GM18502 (cell line): ENCODE results near the gene SLC26A5.
A peak's percentile ranks its signal among the peaks of the same experiment; 100 is the strongest.
"Not testable (repeated sequence)": the region's sequence is repeated elsewhere in the genome, so short reads cannot be mapped to it uniquely, and the experiment has no call there.

Experiments used
- ATAC-seq: cut with Tn5 transposase; IDR thresholded peaks from one replicate; pipeline ENCODE4 v1.9.1; 2021; ENCODE audit warnings: mild to moderate bottlenecking; ENCODE audit not compliant: unreplicated experiment, poor library complexity

The SLC26A5 gene

GRCh38 chr7:103446049-103446520, at the start of gene SLC26A5:
TSS of gene SLC26A5 (minus strand) at chr7:103446207. CDS start at chr7:103421514, 24,693 bp downstream.
- ATAC-seq, result no peak

DNA sequence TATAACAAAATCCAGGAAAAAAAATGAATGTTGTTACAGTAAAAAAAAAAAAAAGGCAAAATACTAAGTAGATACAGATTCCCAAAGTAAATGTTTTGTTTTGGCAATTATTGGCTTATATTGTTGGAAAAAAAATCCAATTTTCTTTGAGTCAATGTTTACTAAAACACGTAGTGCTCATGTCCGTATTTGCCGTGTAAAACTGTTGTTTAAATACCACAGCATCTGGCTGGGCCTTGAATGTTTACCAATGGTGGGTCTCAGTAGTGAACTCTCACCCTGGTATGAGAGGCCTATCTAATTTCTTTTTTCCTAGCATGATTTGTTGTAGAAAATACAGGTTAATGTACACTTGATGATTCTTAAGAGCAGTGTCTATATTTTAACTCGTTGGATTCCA, 41.4 kb upstream of the SLC26A5 start:
- ATAC-seq, result no peak

- ATAC-seq, result not testable (repeated sequence)
Observed at GRCh38 chr7:103486873-103487272, 40.9 kb upstream of the SLC26A5 start.

DNA sequence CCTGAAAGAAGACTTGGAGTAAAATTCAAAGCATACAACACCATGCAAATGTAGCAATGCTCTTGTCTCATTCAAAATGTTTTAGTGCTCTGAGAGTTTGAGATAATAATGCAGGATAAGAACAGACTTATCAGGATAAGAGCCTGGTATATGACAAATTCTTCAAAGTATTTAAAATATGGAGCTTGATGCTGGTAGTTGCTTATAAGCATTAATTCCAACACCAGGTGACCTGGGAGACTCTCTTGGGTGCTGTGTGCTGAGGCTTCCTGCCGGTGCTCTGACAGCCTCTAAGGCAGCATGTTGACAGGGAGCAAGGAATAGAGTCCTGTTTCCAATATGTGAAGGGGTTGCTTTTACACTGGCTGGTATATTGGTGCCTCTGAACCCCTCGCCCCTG, 34.8 kb upstream of the SLC26A5 start:
- ATAC-seq, result no peak

GRCh38 chr7:103474956-103475355, 28.9 kb upstream of the SLC26A5 start:
- ATAC-seq, result no peak

GRCh38 chr7:103469095-103469948, 23.3 kb upstream of the SLC26A5 start:
- ATAC-seq, result no peak

GRCh38 chr7:103466814-103467213, 20.8 kb upstream of the SLC26A5 start:
- no peak for ATAC-seq

DNA sequence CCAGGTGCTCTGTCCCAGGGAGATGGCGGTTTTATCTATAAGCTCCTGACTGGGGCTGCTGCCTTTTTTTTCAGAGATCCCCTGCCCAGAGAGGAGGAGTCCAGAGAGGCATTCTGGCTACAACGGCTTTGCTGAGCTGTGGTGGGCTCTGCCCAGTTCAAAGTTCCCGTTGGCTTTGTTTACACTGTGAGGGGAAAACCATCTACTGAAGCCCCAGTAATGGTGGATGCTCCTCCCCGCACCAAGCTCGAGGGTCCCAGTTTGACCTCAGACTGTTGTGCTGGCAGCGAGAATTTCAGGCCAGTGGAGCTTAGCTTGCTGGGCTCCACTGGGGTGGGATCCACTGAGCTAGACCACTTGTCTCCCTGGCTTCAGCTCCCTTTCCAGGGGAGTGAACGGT, 16.4 kb upstream of the SLC26A5 start:
- no peak for ATAC-seq

GRCh38 chr7:103447073-103447960, 1.3 kb upstream of the SLC26A5 start:
- ATAC-seq, result peak; percentile 84

GRCh38 chr7:103445228-103446048, 569 bp downstream of the SLC26A5 start:
- ATAC-seq, result no peak

DNA sequence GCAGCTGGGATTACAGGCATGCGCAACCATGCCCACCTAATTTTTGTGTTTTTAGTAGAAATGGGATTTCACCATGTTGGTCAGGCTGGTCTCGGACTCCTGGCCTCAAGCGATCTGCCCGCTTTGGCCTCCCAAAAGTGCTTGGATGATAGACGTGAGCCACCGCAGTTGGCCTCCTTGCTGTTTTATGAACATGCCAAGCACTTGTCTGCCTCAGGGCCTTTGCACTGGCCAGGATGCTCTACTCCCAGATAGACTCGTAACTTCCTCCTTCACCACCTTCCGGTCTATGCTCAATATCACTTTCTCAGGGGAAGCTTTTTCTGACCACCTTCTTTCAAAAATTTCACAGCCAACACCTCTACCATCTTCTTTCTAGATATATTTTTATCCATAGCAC, 6.3 kb downstream of the SLC26A5 start:
- no peak for ATAC-seq

DNA sequence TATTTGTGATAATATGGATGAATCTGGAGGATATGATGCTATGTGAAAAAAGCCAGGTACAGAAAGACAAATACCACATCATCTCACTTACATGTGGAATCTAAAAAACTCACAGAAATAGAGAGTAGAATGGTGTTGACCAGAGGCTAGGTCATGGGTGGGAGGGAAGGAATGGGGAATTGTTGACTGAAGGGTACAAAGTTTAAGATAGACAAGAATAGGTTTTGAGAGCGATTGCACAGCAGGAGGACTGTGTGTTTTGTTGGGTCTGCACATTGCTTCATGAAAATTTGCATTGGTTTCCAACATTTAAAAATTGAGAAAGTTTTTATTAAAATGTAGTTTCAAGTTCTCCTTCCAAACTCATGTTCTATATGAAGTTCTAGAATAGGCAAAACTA, 8.4 kb downstream of the SLC26A5 start:
- no peak for ATAC-seq

DNA sequence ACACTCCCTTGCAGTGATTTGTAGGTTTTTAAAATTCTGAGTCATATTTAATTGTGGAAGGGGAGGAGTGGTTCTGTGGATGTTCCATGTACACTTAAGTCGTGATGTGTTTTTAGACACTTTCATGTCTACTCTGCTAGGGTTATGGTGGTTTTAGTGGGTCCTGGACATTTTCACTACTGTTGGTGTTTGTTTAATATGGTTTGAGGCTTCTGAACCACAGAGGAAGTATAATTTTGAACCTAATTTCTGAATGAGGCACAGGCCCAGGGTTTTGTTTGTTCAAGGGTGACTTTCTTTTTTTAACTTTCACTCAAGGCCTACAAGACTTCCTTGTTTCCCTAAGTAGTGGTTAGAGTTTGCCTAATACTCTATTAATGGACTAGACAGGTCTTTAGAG, 13.3 kb downstream of the SLC26A5 start:
- ATAC-seq, result peak; percentile 80

DNA sequence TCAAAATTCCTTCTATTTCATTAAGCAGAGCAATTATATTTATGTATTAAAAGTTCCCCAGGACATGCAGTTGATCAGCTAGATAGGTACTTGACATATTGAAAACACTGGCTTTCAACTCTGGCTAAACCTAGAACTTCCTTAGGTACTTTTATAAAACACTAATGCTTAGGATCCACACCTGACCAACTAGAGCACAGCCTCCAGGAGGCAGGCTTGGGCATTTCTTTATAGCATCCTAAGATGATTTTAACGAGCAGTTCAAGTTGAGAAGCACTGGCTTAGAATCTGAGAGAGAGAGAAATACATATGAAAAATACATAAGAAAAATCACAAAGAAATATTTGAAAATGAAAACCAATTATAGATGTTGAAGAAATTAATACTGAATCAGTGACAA, 20.8 kb downstream of the SLC26A5 start:
- ATAC-seq, result no peak

- no peak for ATAC-seq
Observed at GRCh38 chr7:103423467-103424179, 22.4 kb downstream of the SLC26A5 start.

DNA sequence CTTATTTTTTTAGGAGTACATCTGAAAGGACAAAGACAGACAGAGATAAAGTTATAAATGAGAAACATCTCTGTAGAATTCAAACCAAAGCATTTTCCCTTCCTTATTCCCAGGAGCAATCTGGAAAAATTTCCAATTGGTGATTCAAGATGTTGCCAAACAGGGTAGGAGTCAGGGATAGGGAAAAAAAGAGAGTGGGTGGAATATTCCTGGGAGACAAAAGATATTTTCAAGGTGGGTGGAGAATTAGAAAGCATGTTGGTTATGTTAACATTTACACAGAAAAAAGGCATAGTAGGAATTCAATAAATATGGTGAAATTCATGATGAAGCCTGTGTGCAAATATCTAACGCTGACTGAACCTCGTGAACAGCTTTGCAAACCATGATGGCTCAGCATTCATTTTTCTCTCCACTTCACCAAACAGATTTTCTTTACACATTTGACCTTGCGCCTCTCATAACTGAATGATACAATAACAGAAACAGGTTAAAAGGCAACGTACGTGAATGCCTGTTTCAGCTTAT, 25.1 kb downstream of the SLC26A5 start:
- no peak for ATAC-seq

GRCh38 chr7:103418241-103418640, 27.8 kb downstream of the SLC26A5 start:
- no peak for ATAC-seq

DNA sequence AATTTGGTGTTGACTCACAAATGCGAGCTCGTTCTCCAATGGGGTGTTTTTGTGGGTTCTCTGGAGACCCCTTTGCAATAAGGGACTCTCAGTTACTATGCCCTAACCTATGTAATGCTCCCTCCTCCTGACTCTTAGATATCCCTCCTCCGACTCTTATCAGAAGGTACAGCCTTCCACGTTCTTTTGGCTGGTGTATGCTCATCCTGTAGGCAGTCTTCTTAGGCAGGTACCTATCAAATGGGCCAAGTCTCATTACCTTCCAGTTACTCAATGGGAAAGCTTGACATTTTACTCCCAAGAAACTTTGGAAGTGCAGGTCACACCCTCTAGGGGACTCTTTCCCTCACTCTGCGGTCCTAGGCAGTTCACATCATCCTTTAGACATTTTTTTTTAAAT, 32.6 kb downstream of the SLC26A5 start:
- no peak for ATAC-seq

DNA sequence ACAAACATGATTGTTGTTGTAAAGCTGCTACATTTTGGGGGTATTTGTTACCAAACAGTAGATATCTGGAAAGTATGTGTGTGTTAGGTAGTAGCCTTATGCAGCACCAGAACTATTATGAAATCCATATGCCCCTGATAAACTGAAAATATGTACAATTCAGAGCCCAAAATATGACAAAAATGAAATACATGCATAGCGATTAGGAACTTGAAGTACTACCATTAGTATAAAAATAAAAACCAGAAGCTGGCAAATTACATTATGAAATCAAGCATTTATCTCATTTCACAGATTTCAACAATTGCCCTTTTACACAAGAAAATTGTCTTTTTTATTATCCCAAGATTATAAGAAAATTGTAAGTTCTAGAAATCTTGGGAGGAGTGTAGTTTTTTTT, 33.9 kb downstream of the SLC26A5 start:
- ATAC-seq, result no peak
